ENCODE results near the gene DOCK7.
"Not testable (repeated sequence)": the region's sequence is repeated elsewhere in the genome, so short reads cannot be mapped to it uniquely, and the experiment has no call there.

The DOCK7 gene

GRCh38 chr1:62612770-62613169, 75.4 kb downstream of the DOCK7 start:
- DNase-seq (ENCODE audit: low spot score): no peak

GRCh38 chr1:62610588-62610987, 77.6 kb downstream of the DOCK7 start:
- DNase-seq (ENCODE audit: low spot score): not testable (repeated sequence)

DNA sequence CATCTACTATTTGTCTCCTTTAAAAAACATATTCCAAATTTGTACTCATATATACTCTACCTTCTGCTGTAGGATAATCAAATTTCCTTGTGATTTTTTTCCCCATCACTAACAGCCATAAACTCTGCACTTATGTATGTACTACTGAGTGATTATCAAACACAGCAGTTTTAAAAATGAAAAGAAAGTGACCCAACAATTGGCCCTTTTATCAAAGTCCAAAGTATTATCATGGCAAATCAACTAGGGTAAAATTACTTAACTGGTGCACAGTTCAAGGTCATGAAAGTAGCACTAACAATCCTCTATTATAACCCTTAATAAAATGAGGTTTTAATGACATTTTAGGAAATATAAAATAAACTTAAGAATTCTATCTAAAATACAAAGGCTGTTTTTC, 79.3 kb downstream of the DOCK7 start:
- no peak for DNase-seq (ENCODE audit: low spot score)

GRCh38 chr1:62601457-62601856, 86.7 kb downstream of the DOCK7 start:
- DNase-seq (ENCODE audit: low spot score): no peak

- no peak for DNase-seq (ENCODE audit: low spot score)
These were observed 89.1 kb downstream of the DOCK7 start for GRCh38 chr1:62599044-62599443.

DNA sequence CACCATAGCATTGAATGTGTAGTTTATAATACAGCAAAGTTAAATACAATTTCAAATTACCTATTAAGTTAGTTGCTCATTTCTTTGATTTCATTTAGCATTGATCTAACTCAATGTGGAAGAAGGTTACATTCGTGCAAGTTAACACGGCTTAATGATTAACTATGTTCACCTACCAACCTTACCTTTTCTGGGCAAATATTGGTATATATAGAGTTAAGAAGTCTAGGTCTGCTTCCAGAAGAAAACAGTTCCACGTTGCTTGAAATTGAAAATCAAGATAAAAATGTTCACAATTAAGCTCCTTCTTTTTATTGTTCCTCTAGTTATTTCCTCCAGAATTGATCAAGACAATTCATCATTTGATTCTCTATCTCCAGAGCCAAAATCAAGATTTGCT, 90.9 kb downstream of the DOCK7 start, which contains the start of gene ANGPTL3:
Gene ANGPTL3, plus strand, starts transcription at position 240 of the 400 bp plus-strand sequence. Its CDS starts 47 bp downstream, at position 287.
- DNase-seq (ENCODE audit: low spot score): no peak

DNA sequence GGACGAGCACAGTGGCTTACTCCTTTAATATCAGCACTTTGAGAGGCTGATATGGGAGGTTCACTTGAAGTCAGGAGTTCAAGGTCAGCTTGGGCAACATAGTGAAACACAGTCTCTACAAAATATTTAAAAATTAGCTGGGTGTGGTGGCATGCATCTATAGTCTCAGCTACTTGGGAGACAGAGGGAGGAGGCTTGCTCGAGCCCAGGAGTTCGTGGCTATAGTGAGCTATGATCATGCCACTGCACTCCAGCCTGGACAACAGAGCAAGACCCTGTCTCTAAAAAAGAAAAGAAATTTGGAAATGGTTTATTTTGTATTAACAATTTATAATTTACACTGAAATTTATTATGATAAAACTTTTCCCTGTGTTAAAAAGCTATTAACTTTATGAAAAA, 92.5 kb downstream of the DOCK7 start:
- DNase-seq (ENCODE audit: low spot score): no peak

GRCh38 chr1:62593825-62594394, 94.3 kb downstream of the DOCK7 start:
- no peak for DNase-seq (ENCODE audit: low spot score)

- DNase-seq (ENCODE audit: low spot score): no peak
These were observed 97.2 kb downstream of the DOCK7 start for GRCh38 chr1:62590970-62591368.

- no peak for DNase-seq (ENCODE audit: low spot score)
These were observed 97.8 kb downstream of the DOCK7 start for GRCh38 chr1:62590255-62590969.

DNA sequence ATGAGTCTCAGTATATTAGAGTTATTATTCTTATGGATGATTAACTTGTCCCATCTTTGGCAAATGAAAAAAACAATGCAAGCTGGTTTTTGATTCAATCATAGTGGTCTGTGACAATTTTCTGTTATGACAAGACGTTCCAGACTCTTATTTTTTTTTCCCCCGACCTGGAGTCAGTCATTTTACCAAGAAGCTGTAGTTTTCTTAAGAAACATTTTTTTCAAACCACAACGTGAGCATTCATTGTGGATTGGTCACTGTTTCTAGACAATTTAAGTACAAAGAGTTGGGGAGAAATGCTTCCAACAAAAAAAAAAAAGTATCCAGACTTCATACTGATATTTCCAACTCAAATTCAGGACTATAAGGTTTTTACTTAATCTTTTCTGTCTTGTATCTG, 98.9 kb downstream of the DOCK7 start:
- DNase-seq (ENCODE audit: low spot score): no peak

DNA sequence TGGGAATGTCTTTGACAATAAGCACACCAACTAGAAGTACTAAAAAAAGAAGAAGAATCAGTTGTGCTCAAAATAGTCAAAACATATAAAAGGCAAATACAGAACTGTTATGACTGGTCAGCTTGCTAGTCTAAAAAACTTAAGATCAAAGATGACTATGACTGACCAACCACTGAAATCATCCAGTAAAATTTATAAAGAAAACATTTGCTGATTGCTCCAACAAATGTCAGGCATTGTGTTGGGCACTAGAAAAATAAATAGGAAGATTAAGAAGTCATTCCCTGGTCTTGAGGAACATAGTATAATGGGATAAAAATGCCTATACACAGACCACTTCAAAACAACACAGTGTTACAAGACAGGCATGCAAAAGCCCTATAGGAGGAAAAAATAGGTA, 100.2 kb downstream of the DOCK7 start:
- no peak for DNase-seq (ENCODE audit: low spot score)

DNA sequence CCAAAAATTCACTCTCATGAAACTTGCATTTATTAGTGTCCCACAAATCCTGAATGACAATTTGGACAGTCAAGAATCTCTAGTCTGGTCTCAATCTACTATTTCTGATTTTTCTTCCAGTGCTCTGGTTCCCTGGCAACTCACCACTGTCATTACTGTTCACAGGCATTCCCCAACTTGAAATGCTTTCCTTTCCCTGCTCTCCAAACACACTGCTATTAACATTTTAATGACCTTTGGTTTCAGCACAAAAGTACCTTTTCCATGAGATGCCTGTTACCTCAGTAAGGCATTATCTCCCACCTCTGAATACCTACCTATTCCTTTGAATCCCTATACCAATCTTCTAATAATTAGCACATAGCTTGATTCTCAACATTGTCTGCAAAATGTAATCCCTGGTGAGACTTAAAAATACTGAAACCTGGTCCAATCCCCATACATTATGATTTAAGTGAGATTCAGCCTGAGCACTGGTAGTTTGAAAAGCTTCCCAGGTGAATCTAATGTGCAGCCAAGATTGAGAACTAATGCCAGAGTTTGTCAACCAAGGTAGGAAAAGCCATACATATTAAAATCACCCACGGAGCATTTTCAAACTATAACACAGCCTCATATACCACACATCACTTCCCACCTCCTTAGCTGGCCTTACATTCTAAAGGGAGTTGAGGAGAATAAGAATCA, 102.6 kb downstream of the DOCK7 start:
- DNase-seq (ENCODE audit: low spot score): no peak

GRCh38 chr1:62573675-62574074, 114.5 kb downstream of the DOCK7 start:
- no peak for DNase-seq (ENCODE audit: low spot score)

- DNase-seq (ENCODE audit: low spot score): no peak
These were observed 115.7 kb downstream of the DOCK7 start for GRCh38 chr1:62572476-62572875.

- not testable (repeated sequence) for DNase-seq (ENCODE audit: low spot score)
These were observed 116.7 kb downstream of the DOCK7 start for GRCh38 chr1:62571517-62571916.

GRCh38 chr1:62567926-62568325, 120.3 kb downstream of the DOCK7 start:
- not testable (repeated sequence) for DNase-seq (ENCODE audit: low spot score)

DNA sequence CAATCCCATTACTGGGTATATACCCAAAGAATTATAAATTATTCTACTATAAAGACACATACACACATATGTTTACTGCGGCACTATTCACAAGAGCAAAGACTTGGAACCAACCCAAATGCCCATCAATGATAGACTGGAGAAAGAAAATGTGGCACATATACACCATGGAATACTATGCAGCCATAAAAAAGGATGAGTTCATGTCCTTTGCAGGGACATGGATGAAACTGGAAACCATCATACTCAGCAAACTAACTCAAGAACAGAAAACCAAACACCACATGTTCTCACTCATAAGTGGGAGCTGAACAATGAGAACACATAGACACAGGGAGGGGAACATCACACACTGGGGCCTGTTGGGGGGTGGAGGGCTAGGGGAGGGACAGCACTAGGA, 121.0 kb downstream of the DOCK7 start:
- not testable (repeated sequence) for DNase-seq (ENCODE audit: low spot score)

DNA sequence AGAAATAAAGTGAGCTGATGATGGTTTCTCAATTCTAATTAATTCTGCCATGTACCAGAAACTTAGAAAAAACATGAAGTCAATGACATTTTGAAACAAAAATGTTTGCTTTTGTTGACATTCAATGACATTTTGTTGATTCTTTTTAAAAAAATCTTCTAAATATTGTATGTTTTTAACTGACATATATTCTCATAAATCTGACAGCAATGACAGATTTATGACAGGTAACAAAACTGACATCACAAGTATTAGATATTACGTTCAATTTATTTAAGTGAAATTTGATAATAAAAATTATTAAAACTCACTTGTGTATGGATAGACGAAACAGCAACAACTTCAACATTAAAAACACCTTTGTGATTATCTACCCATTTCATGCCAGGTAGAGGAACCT, 126.9 kb downstream of the DOCK7 start:
- DNase-seq (ENCODE audit: low spot score): no peak

DNA sequence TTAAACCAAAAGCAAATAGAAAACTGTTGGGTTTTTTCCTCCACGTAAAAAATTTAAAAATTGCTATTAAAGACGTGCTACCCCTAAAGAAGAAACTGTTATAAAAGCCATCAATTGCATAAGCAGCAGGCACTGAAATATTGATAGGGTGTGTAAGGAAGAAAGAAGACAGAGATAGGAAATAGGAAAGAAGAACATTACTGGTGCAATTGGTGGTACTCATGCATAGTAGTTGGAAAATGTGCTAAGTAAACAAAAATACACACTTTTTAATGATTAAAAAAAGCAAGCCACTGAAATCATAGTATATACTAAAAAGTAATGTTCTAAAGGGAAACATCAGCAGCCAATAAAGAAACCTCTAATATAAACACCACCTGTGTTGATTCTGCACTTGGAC, 143.6 kb downstream of the DOCK7 start:
- DNase-seq (ENCODE audit: low spot score): no peak

DNA sequence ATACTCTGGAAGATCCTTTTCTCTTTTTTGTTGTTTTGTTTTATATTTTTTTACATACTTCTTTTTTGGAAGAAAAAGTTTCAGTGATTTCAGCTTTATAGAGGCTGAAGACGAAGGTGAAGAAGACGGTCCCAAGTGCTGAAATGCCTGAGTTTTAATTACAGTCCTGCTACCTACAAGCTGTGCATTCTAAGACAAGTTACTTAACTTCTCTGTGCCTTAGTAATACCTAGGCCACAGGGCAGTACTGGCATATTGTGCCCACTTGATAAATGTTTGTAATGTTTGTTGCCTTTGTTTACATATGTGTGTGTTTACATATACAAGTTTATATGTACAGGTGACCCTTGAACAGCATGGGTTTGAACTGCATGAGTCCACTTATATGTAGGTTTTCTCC, 147.1 kb downstream of the DOCK7 start:
- no peak for DNase-seq (ENCODE audit: low spot score)

GRCh38 chr1:62539028-62539447, 149.1 kb downstream of the DOCK7 start:
- DNase-seq (ENCODE audit: low spot score): no peak

DNA sequence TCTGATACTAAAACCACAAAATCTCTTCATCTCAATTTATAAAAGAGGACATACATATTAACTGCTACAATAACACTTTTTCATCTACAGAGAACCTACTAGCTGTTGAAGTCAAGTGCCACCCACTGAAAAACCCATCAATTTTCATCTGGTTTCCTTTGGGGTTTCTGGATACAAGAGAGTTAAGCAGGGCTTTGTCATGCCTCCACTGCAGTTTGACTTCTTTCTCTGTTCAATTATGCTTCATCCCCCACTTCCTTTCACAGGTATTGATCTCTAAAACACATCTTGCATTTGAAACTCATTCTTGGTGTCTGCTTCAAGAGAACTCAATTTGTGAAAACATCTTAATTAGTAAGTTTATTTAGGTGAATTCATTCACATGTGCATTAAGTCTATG, 151.3 kb downstream of the DOCK7 start:
- no peak for DNase-seq (ENCODE audit: low spot score)

Data from AG08396 (cell line).